H9 (cell line): ENCODE results near the gene PEPD. TPM values are rescaled to one million over a fixed set of nuclear protein-coding genes. Genes with fewer than 3 reads are reported as not detected.

ENCODE experiments used
- DNase-seq: peaks from one replicate; pipeline ENCODE4 v3.0.0-alpha.2; 2017
- H2AFZ ChIP-seq: one replicate; pipeline ENCODE4 v1.6.1; 2013; ENCODE audit warnings: mild to moderate bottlenecking, low read length, control low read depth, moderate library complexity
- H2AK5ac ChIP-seq: 2 replicates; pipeline ENCODE4 v1.6.1; 2013; ENCODE audit warnings: low read length, control low read depth, mixed read lengths; ENCODE audit not compliant: insufficient read length
- H2BK120ac ChIP-seq: one replicate; pipeline ENCODE4 v1.6.1; 2013; ENCODE audit warnings: low read depth, mild to moderate bottlenecking, low read length, control low read depth, inconsistent platforms; ENCODE audit not compliant: poor library complexity, severe bottlenecking
- H2BK12ac ChIP-seq: 2 replicates; pipeline ENCODE4 v1.6.1; 2013; ENCODE audit warnings: low read length, control low read depth, mixed read lengths, low read depth; ENCODE audit not compliant: insufficient read length
- H2BK15ac ChIP-seq: 2 replicates; pipeline ENCODE4 v1.6.1; 2013; ENCODE audit warnings: low read depth, low read length, control low read depth
- H2BK20ac ChIP-seq: one replicate; pipeline ENCODE4 v1.6.1; 2013; ENCODE audit warnings: low read depth, mild to moderate bottlenecking, low read length, control low read depth, inconsistent platforms; ENCODE audit not compliant: poor library complexity, severe bottlenecking
- H2BK5ac ChIP-seq: 2 replicates; pipeline ENCODE4 v1.6.1; 2013; ENCODE audit warnings: low read length, control low read depth, mixed read lengths; ENCODE audit not compliant: insufficient read length
- H3K14ac ChIP-seq: 2 replicates; pipeline ENCODE4 v1.6.1; 2013; ENCODE audit warnings: low read length, control low read depth; ENCODE audit not compliant: insufficient read depth
- H3K18ac ChIP-seq: 2 replicates; pipeline ENCODE4 v1.6.1; 2013; ENCODE audit warnings: low read depth, mild to moderate bottlenecking, mixed read lengths, low read length, control low read depth; ENCODE audit not compliant: insufficient read length
- H3K23ac ChIP-seq: 2 replicates; pipeline ENCODE4 v1.6.1; 2013; ENCODE audit warnings: low read length, control low read depth, mixed read lengths, low read depth; ENCODE audit not compliant: insufficient read length
- H3K23me2 ChIP-seq: 2 replicates; pipeline ENCODE4 v1.6.1; 2013; ENCODE audit warnings: low read depth, mild to moderate bottlenecking, mixed read lengths, low read length, control low read depth; ENCODE audit not compliant: insufficient read length, poor library complexity, severe bottlenecking
- H3K27ac ChIP-seq: 2 replicates; pipeline ENCODE4 v1.5.1; 2013; ENCODE audit warnings: low read length, control low read depth, mixed read lengths, low read depth; ENCODE audit not compliant: insufficient read length
- H3K27me3 ChIP-seq: 2 replicates; pipeline ENCODE4 v1.6.1; 2013; ENCODE audit warnings: low read length, control low read depth, inconsistent platforms; ENCODE audit not compliant: insufficient read depth
- H3K4ac ChIP-seq: 2 replicates; pipeline ENCODE4 v1.6.1; 2013; ENCODE audit warnings: low read depth, mild to moderate bottlenecking, control low read depth, inconsistent platforms, low read length, moderate library complexity
- H3K4me1 ChIP-seq: 2 replicates; pipeline ENCODE4 v1.6.1; 2013; ENCODE audit warnings: low read length, control low read depth, inconsistent platforms; ENCODE audit not compliant: insufficient read depth
- H3K4me2 ChIP-seq: 2 replicates; pipeline ENCODE4 v1.6.1; 2013; ENCODE audit warnings: low read length, control low read depth, mixed read lengths; ENCODE audit not compliant: insufficient read length, insufficient read depth
- H3K56ac ChIP-seq: 2 replicates; pipeline ENCODE4 v1.6.1; 2013; ENCODE audit warnings: low read depth, mild to moderate bottlenecking, mixed read lengths, low read length, control low read depth; ENCODE audit not compliant: insufficient read length
- H3K79me1 ChIP-seq: 2 replicates; pipeline ENCODE4 v1.6.1; 2013; ENCODE audit warnings: low read depth, mild to moderate bottlenecking, moderate library complexity, low read length, control low read depth, inconsistent platforms; ENCODE audit not compliant: insufficient read depth, poor library complexity, severe bottlenecking
- H3K79me2 ChIP-seq: 2 replicates; pipeline ENCODE4 v1.6.1; 2013; ENCODE audit warnings: low read length, control low read depth, inconsistent platforms; ENCODE audit not compliant: insufficient read depth
- H3K9ac ChIP-seq: 2 replicates; pipeline ENCODE4 v1.6.1; 2013; ENCODE audit warnings: low read length, control low read depth, mixed read lengths; ENCODE audit not compliant: insufficient read length; ENCODE audit errors: extremely low read depth
- H3K9me3 ChIP-seq: one replicate; pipeline ENCODE4 v1.6.1; 2013; ENCODE audit warnings: low read depth, low read length, inconsistent platforms; ENCODE audit not compliant: control insufficient read depth
- H3T11ph ChIP-seq: one replicate; pipeline ENCODE4 v1.6.1; 2013; ENCODE audit warnings: mild to moderate bottlenecking, low read length, control low read depth, inconsistent platforms
- H4K20me1 ChIP-seq: one replicate; pipeline ENCODE4 v1.6.1; 2013; ENCODE audit not compliant: control insufficient read depth, insufficient read length, insufficient read depth
- H4K5ac ChIP-seq: 2 replicates; pipeline ENCODE4 v1.6.1; 2013; ENCODE audit warnings: low read depth, mild to moderate bottlenecking, mixed read lengths, low read length, control low read depth; ENCODE audit not compliant: insufficient read length
- H4K8ac ChIP-seq: replicated peaks from 2 replicates; pipeline ENCODE4 v1.6.1; 2013; ENCODE audit warnings: low read length, control low read depth, mixed read lengths, low read depth; ENCODE audit not compliant: insufficient read length
- H4K91ac ChIP-seq: 2 replicates; pipeline ENCODE4 v1.6.1; 2013; ENCODE audit warnings: low read depth, mild to moderate bottlenecking, moderate library complexity, mixed read lengths, low read length, control low read depth; ENCODE audit not compliant: insufficient read length
- H3K27ac Mint-ChIP-seq, 3 experiments: 2 replicates in 2 of 3; 3 replicates in 1 of 3; pipeline ENCODE4 v1.8.0; 2020 to 2021; ENCODE audit warnings: mixed read lengths in 3 of 3, mild to moderate bottlenecking in 1 of 3, moderate library complexity in 1 of 3
- H3K27me3 Mint-ChIP-seq: 2 replicates; pipeline ENCODE4 v1.8.0; 2021; ENCODE audit warnings: low read depth, mild to moderate bottlenecking, moderate library complexity, mixed read lengths
- H3K36me3 Mint-ChIP-seq, 3 experiments: 2 replicates in 2 of 3; 3 replicates in 1 of 3; pipeline ENCODE4 v1.8.0; 2020 to 2021; ENCODE audit warnings: low read depth in 3 of 3, mixed read lengths in 3 of 3; ENCODE audit not compliant: insufficient read depth in 1 of 3
- H3K4me1 Mint-ChIP-seq, 2 experiments: 2 replicates each; pipeline ENCODE4 v1.8.0; 2020; ENCODE audit warnings: mixed read lengths in 2 of 2
- H3K4me3 Mint-ChIP-seq, 2 experiments: 2 replicates in 1 of 2; 3 replicates in 1 of 2; pipeline ENCODE4 v1.8.0; 2020 to 2021; ENCODE audit warnings: mild to moderate bottlenecking in 2 of 2, mixed read lengths in 2 of 2, moderate library complexity in 1 of 2
- H3K9me3 Mint-ChIP-seq, 2 experiments: 2 replicates in 1 of 2; 3 replicates in 1 of 2; pipeline ENCODE4 v1.8.0; 2020; ENCODE audit warnings: mild to moderate bottlenecking in 2 of 2, mixed read lengths in 2 of 2, moderate library complexity in 1 of 2
- CTCF ChIP-seq: fragments of 200-600 bp; sonication (generic); conservative IDR thresholded peaks from 3 replicates; pipeline ENCODE4 v1.8.0; 2021; ENCODE audit warnings: antibody characterized with exemption, mild to moderate bottlenecking
- WGBS: extraction: QIAGEN DNeasy Blood & Tissue Kit; methylation state at CpG from one replicate; pipeline ENCODE4 v1.1.7; 2013; ENCODE audit warnings: missing lambda C conversion rate, low lambda C conversion rate, mixed read lengths; ENCODE audit not compliant: insufficient read length; ENCODE audit errors: extremely low coverage; 5-methylcytosine and 5-hydroxymethylcytosine counted together
- total RNA-seq: library from RNA; stranded (reverse); gene quantifications from 2 replicates; pipeline ENCODE4 v1.2.1, GENCODE V29; 2021

PEPD gene
- total RNA-seq, 1 experiment from 2014 or later: 52.8 TPM

GRCh38 chr19:33512021-33512420 is 9.6 kb downstream of the PEPD start:
- Histone ChIP-seq H4K8ac (no peak overlapping the region), H2BK5ac (no peak overlapping the region), H4K91ac (no peak overlapping the region), H4K20me1 (no peaks in the 10 kb centered on the region), H3T11ph (no peak overlapping the region), H2BK120ac (no peak overlapping the region), H3K79me1 (peaks cover 10% of the 10 kb centered on the region), H2BK15ac (no peak overlapping the region), H2AK5ac (no peak overlapping the region), H3K18ac (no peak overlapping the region), H3K27me3 (no peaks in the 10 kb centered on the region), H4K5ac (no peak overlapping the region), H3K9ac (no peak overlapping the region), H3K27ac (no peak overlapping the region), H2AFZ (no peak overlapping the region), H3K4me2 (no peak overlapping the region), H3K23ac (no peak overlapping the region), H3K4ac (no peak overlapping the region), H3K56ac (no peak overlapping the region), H3K23me2 (no peaks in the 10 kb centered on the region), H3K4me1 (no peaks in the 10 kb centered on the region; the same call in 1 of the 2 replicates), H2BK20ac (no peak overlapping the region), H3K9me3 (no peaks in the 10 kb centered on the region), H2BK12ac (no peak overlapping the region), H3K79me2 (peaks cover 2% of the 10 kb centered on the region; the same call in 1 of the 2 replicates), H3K14ac (no peak overlapping the region)
- no CpG with 5 or more reads among the region's 3 CpGs for WGBS
- Mint-ChIP-seq H3K4me3 (no peak overlapping the region), H3K27me3 (no peaks in the 10 kb centered on the region), H3K27ac (no peak overlapping the region), H3K4me1 (peaks cover 16 to 19% of the 10 kb centered on the region in 2 experiments), H3K9me3 (no peaks in the 10 kb centered on the region; a peak in 1 of 5 replicates), H3K36me3 (no peaks in the 10 kb centered on the region; a peak in 2 of 7 replicates)
- no peak for TF ChIP-seq CTCF
- no peak for DNase-seq
